HEK293 (cell line): Measurements from ENCODE around the gene EPN1.

Experiments used
- CTCF ChIA-PET: fragments of 350-600 bp; formaldehyde crosslinking; extraction: SDS; loops from one replicate; lab custom pipeline; 2021; ENCODE audit warnings: antibody characterized with exemption; lab: Yijun Ruan, JAX
- POLR2A ChIA-PET: fragments of 300-600 bp; formaldehyde crosslinking; extraction: SDS; loops from one replicate; lab custom pipeline; 2020; ENCODE audit warnings: antibody characterized with exemption, inconsistent platforms; lab: Yijun Ruan, JAX
- H3K27ac ChIP-seq: fragments of 200-500 bp; sonication (Bioruptor generic); 2 replicates; pipeline ENCODE4 v1.5.1; 2014; ENCODE audit warnings: low read depth, low read length, control low read depth, inconsistent platforms; ENCODE audit errors: extremely low read depth
- H3K36me3 ChIP-seq, 2 experiments: fragments of 200-500 bp in 1 of 2; sonication (Bioruptor generic) in 1 of 2; 1 replicate in 1 of 2; 2 replicates in 1 of 2; pipeline ENCODE4 v1.5.1; 2014 to 2017; ENCODE audit warnings: inconsistent platforms in 2 of 2, low read length in 2 of 2; ENCODE audit not compliant: control insufficient read depth in 2 of 2, insufficient read depth in 1 of 2
- H3K4me1 ChIP-seq: fragments of 200-500 bp; sonication (Bioruptor generic); 2 replicates; pipeline ENCODE4 v1.5.1; 2014; ENCODE audit warnings: mild to moderate bottlenecking, low read length, inconsistent platforms; ENCODE audit not compliant: control insufficient read depth, insufficient read depth
- H3K4me3 ChIP-seq: 2 replicates; pipeline ENCODE4 v1.5.1; 2011; ENCODE audit warnings: low read depth, mild to moderate bottlenecking, control low read depth, low read length, moderate library complexity
- H3K9me3 ChIP-seq: fragments of 200-500 bp; sonication (Bioruptor generic); 2 replicates; pipeline ENCODE4 v1.5.1; 2014; ENCODE audit warnings: low read depth, low read length, inconsistent platforms; ENCODE audit not compliant: control insufficient read depth, insufficient read depth
- GFI1B ChIP-seq: fragments of 450-650 bp; formaldehyde crosslinking; IDR thresholded peaks from 2 replicates; pipeline ENCODE4 v1.5.1; 2016; ENCODE audit warnings: missing biosample characterization, missing genetic modification characterization
- GLIS2 ChIP-seq: fragments of 450-650 bp; formaldehyde crosslinking; IDR thresholded peaks from 2 replicates; pipeline ENCODE4 v1.5.1; 2016; ENCODE audit warnings: missing biosample characterization, missing genetic modification characterization
- KLF9 ChIP-seq: fragments of 450-650 bp; formaldehyde crosslinking; IDR thresholded peaks from 2 replicates; pipeline ENCODE4 v1.5.1; 2016; ENCODE audit warnings: missing biosample characterization, missing genetic modification characterization, low read depth
- ZNF138 ChIP-seq: fragments of 450-650 bp; formaldehyde crosslinking; IDR thresholded peaks from 2 replicates; pipeline ENCODE4 v1.5.1; 2016; ENCODE audit warnings: missing biosample characterization, missing genetic modification characterization, borderline replicate concordance
- ZNF18 ChIP-seq: fragments of 450-650 bp; formaldehyde crosslinking; IDR thresholded peaks from 2 replicates; pipeline ENCODE4 v1.5.1; 2016; ENCODE audit warnings: missing biosample characterization, missing genetic modification characterization
- ZNF202 ChIP-seq: fragments of 450-650 bp; formaldehyde crosslinking; IDR thresholded peaks from 2 replicates; pipeline ENCODE4 v1.5.1; 2016; ENCODE audit warnings: missing biosample characterization, missing genetic modification characterization, borderline replicate concordance
- ZNF473 ChIP-seq: fragments of 450-650 bp; formaldehyde crosslinking; IDR thresholded peaks from 2 replicates; pipeline ENCODE4 v1.5.1; 2017; ENCODE audit warnings: missing biosample characterization, missing genetic modification characterization
- ZNF600 ChIP-seq: fragments of 450-650 bp; formaldehyde crosslinking; IDR thresholded peaks from 2 replicates; pipeline ENCODE4 v1.5.1; 2016; ENCODE audit warnings: missing biosample characterization, missing genetic modification characterization
- ZNF654 ChIP-seq: fragments of 450-650 bp; formaldehyde crosslinking; IDR thresholded peaks from 2 replicates; pipeline ENCODE4 v1.5.1; 2016; ENCODE audit warnings: low read depth, missing biosample characterization, missing genetic modification characterization
- ZSCAN16 ChIP-seq: fragments of 450-650 bp; formaldehyde crosslinking; IDR thresholded peaks from 2 replicates; pipeline ENCODE4 v1.5.1; 2016; ENCODE audit warnings: missing biosample characterization, missing genetic modification characterization
- TF ChIP-seq, protein P1 (sequence below): fragments of 450-650 bp; formaldehyde crosslinking; IDR thresholded peaks from 2 replicates; pipeline ENCODE4 v1.5.1; 2016; ENCODE audit warnings: missing biosample characterization, missing genetic modification characterization

EPN1 gene

GRCh38 chr19:55690769-55691545, 15.9 kb downstream of the EPN1 start:
- CTCF ChIA-PET = no interaction called here
- Histone ChIP-seq H3K36me3 (peaks cover 9 to 94% of the 10 kb centered on the region in 2 experiments), H3K27ac (no peak overlapping the region), H3K9me3 (no peaks in the 10 kb centered on the region)
- POLR2A ChIA-PET = interaction anchor here (0.7 to 1.1 kb wide), 2 partner anchors 12 to 37 kb away, joined by 3 read pairs; no protein-coding TSS in a partner anchor
- TF ChIP-seq ZNF473 (no peak), GFI1B (no peak)
- TF ChIP-seq, all 188 proteins: peak for 0
- Histone ChIP-seq H3K4me3 (no peak overlapping the region), H3K4me1 (no peaks in the 10 kb centered on the region)

DNA sequence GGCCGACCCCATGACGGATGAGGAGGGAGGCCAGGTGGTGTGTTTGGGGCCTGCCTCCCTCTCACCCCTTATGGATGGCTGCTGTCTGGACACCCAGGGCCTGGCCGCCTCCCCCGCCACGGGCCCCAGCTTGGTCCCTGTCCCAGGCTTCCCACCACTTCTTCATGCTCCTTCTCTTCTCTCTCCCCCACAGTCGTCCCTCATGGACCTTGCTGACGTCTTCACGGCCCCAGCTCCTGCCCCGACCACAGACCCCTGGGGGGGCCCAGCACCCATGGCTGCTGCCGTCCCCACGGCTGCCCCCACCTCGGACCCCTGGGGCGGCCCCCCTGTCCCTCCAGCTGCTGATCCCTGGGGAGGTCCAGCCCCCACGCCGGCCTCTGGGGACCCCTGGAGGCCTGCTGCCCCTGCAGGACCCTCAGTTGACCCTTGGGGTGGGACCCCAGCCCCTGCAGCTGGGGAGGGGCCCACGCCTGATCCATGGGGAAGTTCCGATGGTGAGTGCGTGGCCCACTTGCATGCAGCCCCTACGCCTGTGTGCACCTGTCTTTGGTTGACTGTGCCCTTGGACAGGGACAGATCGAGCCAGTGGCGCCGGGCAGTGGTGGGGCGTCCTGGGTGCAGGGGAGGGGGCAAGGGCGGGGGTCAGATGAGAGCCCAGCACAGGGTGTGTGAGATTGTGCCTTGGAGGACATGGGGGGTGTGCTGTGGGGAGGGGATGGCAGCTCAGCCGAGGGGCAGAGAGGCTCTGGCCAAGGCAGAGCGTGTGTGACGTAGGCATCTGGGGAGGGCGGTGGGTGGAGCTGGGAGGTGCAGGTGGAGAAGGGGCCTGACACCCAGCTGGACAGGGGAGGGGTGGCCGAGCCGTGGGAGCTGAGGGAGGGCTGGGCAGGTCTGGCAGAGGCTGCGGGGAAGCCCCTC, 16.8 kb downstream of the EPN1 start:
- ChIA-PET CTCF (no interaction called here), POLR2A (interaction anchor here (0.7 to 1.1 kb wide), 2 partner anchors 11 to 38 kb away, joined by 3 read pairs; no protein-coding TSS in a partner anchor)
- Histone ChIP-seq H3K27ac (no peak overlapping the region), H3K36me3 (peaks cover 5 to 94% of the 10 kb centered on the region in 2 experiments), H3K4me1 (no peaks in the 10 kb centered on the region), H3K9me3 (no peaks in the 10 kb centered on the region), H3K4me3 (no peak overlapping the region)
- TF ChIP-seq ZSCAN16 (tag by site-specific recombination) = no peak
- TF ChIP-seq, protein P1, sequence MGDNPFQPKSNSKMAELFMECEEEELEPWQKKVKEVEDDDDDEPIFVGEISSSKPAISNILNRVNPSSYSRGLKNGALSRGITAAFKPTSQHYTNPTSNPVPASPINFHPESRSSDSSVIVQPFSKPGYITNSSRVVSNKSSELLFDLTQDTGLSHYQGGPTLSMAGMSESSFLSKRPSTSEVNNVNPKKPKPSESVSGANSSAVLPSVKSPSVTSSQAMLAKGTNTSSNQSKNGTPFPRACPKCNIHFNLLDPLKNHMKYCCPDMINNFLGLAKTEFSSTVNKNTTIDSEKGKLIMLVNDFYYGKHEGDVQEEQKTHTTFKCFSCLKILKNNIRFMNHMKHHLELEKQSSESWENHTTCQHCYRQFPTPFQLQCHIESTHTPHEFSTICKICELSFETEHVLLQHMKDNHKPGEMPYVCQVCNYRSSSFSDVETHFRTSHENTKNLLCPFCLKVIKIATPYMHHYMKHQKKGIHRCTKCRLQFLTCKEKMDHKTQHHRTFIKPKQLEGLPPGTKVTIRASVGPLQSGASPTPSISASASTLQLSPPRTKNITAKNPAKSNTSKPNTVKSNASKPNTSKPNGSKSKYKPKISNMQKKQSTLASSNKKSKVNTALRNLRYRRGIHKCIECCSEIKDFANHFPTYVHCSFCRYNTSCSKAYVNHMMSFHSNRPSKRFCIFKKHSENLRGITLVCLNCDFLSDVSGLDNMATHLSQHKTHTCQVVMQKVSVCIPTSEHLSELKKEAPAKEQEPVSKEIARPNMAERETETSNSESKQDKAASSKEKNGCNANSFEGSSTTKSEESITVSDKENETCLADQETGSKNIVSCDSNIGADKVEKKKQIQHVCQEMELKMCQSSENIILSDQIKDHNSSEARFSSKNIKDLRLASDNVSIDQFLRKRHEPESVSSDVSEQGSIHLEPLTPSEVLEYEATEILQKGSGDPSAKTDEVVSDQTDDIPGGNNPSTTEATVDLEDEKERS (tag by site-specific recombination) = no peak
- no peak for TF ChIP-seq ZNF138 (tag by site-specific recombination)
- no peak for TF ChIP-seq ZNF600
- no peak for TF ChIP-seq ZNF654 (tag by site-specific recombination)
- TF ChIP-seq GLIS2 (tag by site-specific recombination) = 0 out of 2 replicates have a peak, but pooled peaks have one; percentile 5
- no peak for TF ChIP-seq ZNF202 (tag by site-specific recombination)
- TF ChIP-seq, all 188 proteins: peak for 1

GRCh38 chr19:55692681-55693081, 17.7 kb downstream of the EPN1 start:
- peaks cover 5 to 95% of the 10 kb centered on the region in 2 experiments for H3K36me3 ChIP-seq
- no peaks in the 10 kb centered on the region for H3K9me3 ChIP-seq
- ChIA-PET CTCF (no interaction called here), POLR2A (no interaction called here)
- H3K4me1 ChIP-seq = no peaks in the 10 kb centered on the region
- H3K4me3 ChIP-seq = no peak overlapping the region
- no peak overlapping the region for H3K27ac ChIP-seq
- TF ChIP-seq ZNF202 (tag by site-specific recombination) (no peak), KLF9 (tag by site-specific recombination) (no peak), ZNF18 (tag by site-specific recombination) (no peak)
